NCI-H460 (cell line): ENCODE data around the gene STXBP2. TPM values are rescaled to one million over a fixed set of nuclear protein-coding genes. Genes with fewer than 3 reads are reported as not detected.

Experiments used
- DNase-seq: peaks from one replicate; pipeline ENCODE4 v3.0.0-alpha.2; 2016; ENCODE audit warnings: low read depth; ENCODE audit errors: extremely low read depth
- total RNA-seq: library from RNA; depleted of rRNA; stranded (reverse); fragments of >200 nt; shearing (Covaris generic); gene quantifications from 2 replicates; pipeline ENCODE4 v1.2.3, GENCODE V29; 2014

STXBP2 gene
- total RNA-seq, 1 experiment from 2014 or later = 18.9 TPM

- DNase-seq = no peak
Observed at GRCh38 chr19:7648265-7649014, 11.5 kb downstream of the STXBP2 start.

DNA sequence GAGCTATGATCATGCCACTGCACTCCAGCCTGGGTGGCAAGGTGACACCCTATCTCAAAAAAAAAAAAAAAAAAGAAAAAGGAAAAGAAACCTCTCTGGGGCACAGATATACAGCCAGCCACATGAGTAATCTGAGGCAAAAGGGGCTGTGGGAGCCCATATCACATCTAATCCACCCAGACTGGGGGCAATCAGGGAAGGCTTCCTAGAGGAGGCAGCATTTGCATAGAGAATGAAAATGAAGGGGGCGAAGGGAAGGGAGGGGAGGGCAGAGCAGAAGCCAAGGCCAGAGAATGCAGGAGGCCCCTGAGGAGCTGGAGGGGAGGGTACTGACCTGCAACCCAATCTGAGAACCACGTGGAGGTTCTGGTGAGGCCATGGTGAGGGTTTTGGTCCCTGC lies 13.2 kb downstream of the STXBP2 start:
- no peak for DNase-seq

- peak; percentile 40 for DNase-seq
Observed at GRCh38 chr19:7652061-7652641, 15.2 kb downstream of the STXBP2 start.

DNA sequence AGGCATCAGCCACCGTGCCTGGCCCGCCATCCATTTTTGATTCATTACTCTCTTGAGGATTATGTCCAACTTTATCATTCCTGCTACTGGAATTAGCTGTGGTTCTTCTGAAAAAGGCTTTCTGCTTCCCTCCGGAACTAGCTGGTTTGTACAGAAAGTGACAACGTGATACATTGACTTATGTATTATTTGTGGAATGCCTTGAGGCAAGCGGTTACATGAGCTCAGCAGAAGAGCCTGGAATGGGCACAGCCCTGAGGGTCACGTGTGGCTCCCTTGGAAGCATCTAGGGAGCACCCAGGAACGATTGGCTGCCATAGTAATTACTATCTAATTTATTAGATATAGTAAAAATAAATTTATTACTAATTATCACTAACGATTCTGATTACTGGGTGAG lies 17.5 kb downstream of the STXBP2 start:
- DNase-seq = no peak

DNA sequence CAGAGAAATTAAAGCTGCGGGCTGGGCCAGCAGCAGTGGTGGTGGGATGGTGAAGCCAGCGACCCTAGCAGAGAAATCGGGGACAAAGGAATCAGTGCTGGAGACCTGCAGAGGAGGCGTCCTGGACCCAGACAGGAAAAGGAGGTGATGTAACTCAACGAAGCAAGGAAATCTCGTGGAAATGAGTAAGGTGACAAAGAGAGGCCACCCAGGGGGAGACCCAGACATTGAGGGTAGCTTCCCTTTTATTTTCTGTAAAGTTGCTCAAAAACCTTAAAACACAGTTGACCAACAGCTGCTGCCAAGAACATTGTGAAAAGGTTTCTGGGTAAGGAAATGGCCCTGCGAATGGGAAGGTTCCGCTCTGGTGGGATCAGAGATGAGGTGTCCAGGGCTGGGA lies 18.7 kb downstream of the STXBP2 start:
- DNase-seq = no peak

- no peak for DNase-seq
Observed at GRCh38 chr19:7657131-7657751, 20.3 kb downstream of the STXBP2 start.

GRCh38 chr19:7658219-7658686 lies 21.3 kb downstream of the STXBP2 start:
- no peak for DNase-seq

DNA sequence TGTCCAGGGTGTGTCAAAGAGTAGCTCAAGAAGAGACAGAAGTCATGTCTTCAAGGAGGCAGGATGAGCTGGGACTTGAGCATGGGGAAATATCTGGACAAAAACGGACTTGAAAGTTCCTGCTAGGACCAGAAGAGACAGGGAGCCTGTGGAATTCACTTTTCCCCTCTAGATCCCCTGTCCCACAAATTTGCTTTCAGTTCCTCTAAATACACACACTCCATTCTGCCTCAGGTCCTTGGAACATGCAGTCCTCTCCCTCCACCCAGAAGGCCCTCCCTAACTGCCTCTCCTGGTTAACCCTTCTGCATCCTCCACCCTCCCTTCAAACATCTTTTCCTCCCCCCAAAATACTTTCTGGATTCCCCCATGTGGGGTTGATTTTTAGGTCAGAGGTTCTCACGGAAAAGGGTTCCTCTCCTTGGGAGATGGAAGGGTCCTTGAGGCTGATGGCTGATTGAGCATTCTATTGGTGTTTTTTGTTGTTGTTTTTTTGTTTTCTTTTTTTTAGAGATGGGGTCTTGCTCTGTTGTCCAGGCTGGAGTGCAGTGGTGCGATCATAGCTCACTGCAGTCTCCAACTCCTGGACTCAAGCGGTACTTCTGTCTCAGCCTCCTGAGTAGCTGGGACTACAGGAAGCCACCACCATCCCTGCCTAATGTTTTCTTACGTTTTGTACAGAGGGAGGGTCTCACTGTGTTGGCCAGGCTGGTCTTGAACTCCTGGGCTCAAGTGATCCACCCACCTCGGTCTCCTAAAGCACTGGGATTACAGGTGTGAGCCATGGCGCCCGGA lies 25.0 kb downstream of the STXBP2 start:
- no peak for DNase-seq

GRCh38 chr19:7662657-7663056 lies 25.7 kb downstream of the STXBP2 start:
- DNase-seq = no peak

DNA sequence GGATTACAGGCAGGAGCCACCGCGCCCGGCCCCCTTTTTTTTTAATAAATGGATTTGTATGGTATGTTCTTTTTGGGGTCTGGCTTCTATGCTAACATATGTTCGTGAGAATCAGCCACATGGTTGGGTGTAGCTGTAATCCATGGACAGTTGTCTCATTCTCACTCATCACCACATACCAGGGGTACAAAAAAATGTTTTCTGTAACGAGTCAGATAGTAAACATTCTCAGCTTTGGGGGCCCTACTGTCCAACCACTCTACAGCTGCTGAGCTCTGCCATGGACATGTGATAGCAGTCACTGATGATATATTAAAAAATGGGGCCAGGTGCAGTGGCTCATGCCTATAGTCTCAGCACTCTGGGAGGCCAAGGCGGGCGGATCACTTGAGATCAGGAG lies 26.8 kb downstream of the STXBP2 start:
- DNase-seq = no peak

DNA sequence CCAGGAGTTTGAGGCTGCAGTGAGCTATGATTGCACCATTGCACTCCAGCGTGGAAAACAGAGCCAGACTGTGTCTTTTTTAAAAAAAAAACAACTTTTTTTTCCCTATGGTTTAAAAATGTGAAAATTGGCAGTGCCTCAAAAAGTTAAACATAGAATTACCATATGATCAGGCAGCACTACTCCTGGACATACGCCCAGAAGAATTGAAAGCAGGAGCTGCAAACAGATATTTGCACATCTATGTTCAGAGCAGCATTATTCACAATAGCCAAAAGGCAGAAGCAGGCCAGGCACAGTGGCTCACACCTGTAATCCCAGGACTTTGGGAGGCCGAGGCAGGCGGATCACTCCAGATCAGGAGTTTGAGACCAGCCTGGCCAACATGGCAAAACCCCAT lies 28.2 kb downstream of the STXBP2 start:
- DNase-seq = no peak

DNA sequence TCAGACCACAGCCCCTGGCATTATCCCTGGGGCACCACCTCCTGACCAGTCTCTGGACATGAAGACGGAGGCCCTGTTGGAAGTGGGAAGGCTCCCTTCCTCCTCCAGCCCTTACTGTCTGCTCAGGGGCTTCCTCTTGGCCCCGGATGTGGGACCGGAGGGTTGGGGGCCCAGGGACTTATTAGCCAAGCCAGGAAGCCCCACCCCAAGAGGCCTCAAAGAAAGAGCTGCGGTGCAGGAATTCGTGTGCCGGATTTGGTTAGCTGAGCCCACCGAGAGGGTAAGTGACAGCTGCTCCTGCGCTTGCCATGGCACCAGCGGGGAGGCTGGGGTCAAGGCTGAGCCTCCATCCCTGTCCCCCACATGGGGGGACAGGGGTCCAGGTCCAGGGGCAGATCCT lies 31.9 kb downstream of the STXBP2 start, which contains the start of gene RETN:
Gene RETN, plus strand, starts transcription at position 208 of the 400 bp plus-strand sequence. CDS start 278 bp downstream, outside the sequence.
- no peak for DNase-seq

DNA sequence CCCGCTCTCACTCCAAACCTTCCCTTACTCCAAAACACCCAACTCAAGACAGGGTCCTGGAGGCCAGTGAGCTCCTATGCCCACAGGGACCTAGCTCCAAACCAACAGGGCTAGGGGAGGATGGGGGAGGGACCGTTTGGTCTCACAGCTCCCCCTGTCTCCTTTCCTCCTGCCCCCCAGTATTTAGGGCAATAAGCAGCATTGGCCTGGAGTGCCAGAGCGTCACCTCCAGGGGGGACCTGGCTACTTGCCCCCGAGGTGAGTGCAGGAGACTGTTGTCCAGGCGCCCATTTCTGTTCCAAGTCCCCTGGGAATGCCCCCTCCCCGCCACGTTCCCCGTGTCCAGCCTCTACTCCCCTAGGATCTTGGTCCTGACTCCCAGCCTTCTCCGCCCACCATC lies 32.7 kb downstream of the STXBP2 start:
- no peak for DNase-seq

DNA sequence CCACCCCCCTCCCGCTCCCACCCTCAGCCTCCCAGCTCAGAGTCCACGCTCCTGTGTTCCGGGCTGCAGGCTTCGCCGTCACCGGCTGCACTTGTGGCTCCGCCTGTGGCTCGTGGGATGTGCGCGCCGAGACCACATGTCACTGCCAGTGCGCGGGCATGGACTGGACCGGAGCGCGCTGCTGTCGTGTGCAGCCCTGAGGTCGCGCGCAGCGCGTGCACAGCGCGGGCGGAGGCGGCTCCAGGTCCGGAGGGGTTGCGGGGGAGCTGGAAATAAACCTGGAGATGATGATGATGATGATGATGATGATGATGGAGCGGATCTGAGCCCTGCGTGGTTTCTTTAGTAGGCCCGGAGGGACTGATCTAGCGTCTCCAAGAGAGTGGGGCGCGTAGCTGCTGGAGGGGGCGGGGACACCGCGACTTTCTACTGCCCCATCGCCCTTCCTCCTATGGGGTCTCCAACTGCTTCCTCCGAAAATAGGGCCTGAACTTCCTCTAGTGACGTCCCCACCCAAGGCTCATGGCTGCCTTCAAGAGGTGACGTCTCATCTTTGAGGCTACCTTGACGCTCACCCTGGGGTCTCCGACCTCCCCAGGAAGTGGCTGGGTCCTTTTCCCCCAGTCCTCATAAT lies 33.4 kb downstream of the STXBP2 start:
- DNase-seq = no peak

DNA sequence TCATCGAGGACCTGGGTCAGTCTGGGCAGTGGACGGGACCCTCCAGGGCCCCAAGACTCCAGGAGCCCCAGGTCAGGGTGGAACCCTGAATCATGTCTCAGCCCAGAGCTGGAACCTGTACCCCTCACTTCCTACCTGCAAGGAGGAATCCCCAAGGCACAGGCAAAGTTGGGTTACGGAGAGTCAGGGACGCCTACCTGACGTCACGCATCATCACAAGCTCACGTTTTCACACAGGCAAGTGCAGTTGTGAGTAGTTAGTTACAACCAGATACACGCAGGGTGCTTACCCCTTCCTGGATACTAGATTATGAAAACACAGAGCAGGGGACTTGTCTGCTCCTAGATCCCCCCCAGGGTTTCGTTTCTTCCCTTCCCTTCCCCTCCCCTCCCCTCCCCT lies 33.9 kb downstream of the STXBP2 start:
- DNase-seq = no peak

DNA sequence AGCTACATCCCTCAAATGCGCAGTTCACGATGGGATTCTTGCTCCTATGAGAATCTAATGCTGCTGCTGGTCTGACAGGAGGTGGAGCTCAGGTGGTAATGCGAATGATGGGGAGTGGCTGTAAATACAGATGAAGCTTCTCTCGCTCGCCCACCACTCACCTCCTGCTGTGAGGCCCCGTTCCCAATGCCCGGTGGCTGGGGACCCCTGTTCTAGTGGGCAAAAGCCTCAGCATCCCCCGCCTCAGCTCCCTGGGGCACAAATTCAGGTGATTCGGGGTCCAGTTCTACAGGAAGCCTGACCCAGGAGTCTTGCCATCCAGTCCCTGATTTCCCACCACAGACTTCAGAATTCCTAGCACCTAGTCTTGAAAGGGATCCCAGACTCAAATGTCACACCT lies 35.6 kb downstream of the STXBP2 start:
- DNase-seq = no peak

DNA sequence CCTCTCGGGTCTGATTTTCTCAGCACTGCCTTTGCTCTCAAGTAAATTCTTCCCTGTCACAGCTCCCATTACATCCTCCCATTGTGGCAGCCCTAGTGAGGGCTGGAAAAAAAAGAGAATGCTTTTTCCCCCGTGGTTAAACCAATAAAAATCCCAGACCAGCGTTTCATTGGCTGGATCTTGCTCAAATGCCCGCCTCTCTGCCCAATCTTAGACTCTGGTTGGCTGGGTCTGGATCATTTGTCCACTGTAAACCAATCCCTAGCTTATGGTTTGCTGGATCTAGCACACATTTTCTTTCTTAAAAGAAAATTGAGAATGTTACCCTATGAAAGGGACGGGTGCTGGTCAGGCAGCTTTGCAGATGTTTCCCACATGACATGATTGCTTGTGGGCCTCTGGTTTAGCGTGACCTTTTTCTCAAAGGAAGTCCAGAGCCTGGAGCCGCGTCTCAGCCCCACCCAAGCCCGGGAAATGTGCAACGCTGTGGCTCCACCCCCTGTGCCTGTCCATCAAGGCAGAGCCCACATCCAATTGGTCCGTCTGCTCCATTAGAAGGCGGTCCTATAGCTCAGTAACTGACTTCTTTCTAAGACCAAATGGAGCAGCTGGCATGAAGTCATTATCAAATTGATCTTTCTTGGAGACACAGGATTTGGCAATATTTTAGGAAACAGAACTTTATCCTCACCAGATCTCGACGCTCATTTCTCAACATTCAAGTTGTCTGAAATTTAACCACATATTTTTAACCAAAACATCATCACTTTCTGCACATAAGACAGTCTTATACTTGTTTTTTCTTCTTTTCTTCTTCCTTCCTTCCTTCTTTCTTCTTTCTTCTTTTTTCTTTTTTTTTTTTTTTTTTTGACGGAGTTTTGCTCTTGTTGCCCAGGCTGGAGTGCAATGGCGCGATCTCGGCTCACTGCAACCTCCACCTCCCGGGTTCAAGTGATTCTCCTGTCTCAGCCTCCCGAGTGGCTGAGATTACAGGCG lies 37.4 kb downstream of the STXBP2 start:
- peak; percentile 50 for DNase-seq

GRCh38 chr19:7676376-7676775 lies 39.5 kb downstream of the STXBP2 start:
- DNase-seq = no peak

DNA sequence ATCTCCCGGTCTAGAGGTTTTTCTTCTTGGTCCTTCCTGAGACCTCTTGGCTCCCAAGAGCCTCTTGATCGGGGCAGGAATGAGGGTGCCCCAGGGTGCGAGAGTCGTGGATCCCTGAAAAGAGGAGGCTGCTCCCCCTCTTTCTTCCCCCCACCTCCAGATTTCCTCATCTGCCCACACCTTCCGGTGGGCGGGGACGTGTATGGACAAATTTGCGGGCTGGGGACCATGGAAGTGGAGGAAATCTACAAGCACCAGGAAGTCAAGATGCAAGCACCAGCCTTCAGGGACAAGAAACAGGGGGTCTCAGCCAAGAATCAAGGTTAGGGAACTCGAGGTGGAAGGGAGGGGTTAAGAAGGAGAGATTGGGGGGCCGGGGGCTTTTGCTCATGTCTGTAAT lies 39.9 kb downstream of the STXBP2 start, which contains the start of gene MCEMP1:
Gene MCEMP1, plus strand, starts transcription at position 237 of the 400 bp plus-strand sequence. Its CDS starts 31 bp downstream, at position 268.
- no peak for DNase-seq
